HG02943 (cell line): ENCODE data around the gene BCCIP.

ENCODE experiments used
- ATAC-seq: cut with Tn5 transposase; IDR thresholded peaks from one replicate; pipeline ENCODE4 v1.9.1; 2021; ENCODE audit warnings: mild to moderate bottlenecking, low read depth, moderate library complexity; ENCODE audit not compliant: unreplicated experiment

BCCIP gene

DNA sequence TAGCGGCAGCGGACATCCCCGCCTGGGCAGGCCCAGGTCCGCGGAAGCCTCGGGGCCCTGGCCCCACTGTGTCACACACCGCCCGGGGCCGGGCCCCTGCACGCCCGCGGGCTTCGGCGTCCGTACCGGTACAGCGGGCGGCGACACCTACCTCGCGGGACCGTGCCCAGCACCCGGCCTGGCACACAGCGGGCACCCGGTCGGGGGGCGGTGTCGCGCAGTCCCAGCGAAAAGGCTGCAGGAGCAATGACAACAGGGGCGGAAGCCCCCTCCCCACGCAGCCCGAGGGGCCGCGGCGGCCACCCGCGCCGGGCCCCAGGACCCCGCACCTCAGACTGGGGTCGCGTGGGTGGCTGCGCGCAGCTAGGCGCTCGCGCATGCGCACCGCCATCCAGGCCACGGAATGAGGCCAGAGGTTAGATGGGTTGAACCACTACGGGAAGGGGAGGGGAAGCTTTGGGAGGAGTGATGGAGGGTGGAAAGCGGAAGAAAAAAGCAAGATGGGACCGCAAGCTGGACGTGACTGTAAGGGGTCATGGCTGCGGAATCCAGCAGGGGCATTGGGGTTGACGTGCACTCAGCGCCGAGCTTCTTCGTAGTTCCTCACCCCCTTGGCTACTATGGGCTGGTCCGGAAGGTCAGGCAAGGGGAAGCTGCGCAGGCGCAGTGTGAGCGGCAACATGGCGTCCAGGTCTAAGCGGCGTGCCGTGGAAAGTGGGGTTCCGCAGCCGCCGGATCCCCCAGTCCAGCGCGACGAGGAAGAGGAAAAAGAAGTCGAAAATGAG is at the start of gene BCCIP, which contains the start of gene UROS:
TSS of gene BCCIP (plus strand) at position 669 of the 785 bp plus-strand sequence. CDS start at position 681, 12 bp downstream.
TSS of gene UROS (minus strand) at position 381 of the 785 bp plus-strand sequence. CDS start 6,759 bp downstream, outside the sequence.
- ATAC-seq, result peak; percentile 83

GRCh38 chr10:125773687-125774543 is 49.4 kb upstream of the BCCIP start:
- ATAC-seq, result no peak

GRCh38 chr10:125774581-125775191 is 48.7 kb upstream of the BCCIP start:
- no peak for ATAC-seq

GRCh38 chr10:125775491-125776106 is 47.7 kb upstream of the BCCIP start, which contains the start of gene MMP21:
MMP21 (minus strand) TSS chr10:125775821; CDS start chr10:125775821, 0 bp downstream.
- ATAC-seq, result no peak

DNA sequence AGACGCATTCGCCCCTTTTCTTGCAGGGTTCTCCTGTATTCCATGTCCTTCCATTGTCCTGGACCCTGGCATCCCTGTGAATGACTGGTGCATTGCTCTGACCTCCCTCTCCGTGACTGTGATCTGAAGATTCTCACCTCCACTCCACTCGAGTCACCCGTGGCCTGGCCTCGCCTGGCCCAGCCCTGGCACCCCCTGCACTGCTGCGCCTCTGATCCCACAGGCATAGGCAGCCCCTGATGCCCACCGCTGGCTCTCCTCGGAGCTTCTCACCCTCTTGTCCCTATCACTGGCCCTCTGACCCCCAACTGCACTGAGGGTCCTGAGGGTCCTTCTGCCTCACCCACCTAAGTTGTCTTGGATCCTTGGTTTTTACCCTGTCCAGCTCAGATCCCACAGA is 45.5 kb upstream of the BCCIP start:
- no peak for ATAC-seq

DNA sequence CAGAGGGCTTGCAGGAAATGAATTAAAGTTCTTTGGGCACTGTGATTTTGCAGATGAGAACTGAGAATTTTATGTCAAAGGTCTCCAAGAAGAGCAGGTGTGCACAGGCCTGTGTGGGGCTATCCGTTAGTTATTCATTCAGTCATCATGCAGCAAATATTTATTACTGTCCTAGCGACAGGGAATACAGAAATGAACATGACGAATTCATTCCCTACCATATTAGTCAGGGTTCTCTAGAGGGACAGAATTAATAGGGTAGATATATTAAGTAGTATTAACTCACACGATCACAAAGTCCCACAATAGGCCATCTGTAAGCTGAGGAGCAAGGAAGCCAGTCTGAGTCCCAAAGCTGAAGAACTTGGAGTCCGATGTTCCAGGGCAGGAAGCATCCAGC is 44.8 kb upstream of the BCCIP start:
- no peak for ATAC-seq

DNA sequence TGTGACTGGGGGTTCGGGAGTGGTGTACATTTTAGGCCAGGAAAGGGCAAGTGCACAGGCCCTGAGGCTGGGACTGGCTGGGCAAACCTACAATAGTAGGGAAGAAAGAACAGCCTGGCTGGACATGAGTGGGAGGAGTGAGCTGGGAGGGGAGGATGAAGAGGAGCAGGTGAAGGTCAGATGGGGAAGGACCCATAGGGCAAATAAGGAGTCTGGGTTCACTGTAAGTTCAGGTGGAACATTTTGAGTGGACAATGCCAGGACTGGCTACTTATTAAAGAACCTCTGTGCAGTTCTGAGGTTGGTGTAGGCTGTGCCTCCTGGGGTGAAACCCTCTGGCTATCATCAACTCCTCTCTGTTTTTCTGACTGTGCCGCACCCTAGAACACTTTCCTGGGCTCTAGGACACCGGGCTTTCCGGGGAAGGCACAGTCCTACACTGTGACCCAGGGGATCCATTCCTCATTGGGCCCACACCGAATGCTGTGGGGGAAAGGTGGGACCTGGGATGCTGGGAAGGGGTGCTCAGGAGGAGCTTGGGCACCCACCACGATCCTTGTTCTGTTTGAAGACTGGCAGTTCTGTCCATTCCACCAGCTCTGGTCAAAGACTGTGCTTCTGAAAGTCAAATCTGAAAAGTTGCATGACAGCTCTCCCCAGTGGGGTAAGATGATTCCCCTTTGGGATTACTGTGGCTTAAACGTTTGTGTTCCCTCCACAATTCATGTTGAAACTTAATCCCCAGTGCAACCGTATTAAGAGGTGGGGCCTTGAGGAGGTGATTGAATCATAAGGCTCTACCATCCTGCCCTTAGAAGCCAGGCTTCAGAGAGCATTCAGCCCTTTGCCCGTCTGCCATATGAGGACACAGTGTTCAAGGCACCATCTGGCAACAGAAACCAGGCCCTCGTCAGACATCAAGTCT is 43.7 kb upstream of the BCCIP start:
- no peak for ATAC-seq

DNA sequence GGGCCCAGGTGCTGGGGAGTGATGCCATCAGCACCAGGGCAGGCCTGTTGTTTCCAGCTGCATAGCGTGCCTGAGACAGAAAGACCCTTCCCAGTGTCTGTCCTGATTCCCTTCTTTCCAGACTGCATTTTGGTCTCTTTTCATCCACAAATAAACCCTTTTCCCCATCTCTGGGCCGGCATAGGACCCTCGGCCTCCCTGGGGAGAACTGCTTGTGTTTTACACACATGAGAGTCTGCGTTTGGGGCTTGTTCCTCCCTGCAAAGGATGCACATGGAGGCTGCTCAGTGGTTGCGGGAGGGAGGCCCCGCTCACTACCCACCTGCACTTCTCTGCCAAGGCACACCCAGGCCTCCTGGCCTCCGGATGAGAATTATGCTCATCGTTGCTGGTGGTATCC is 42.0 kb upstream of the BCCIP start:
- no peak for ATAC-seq

GRCh38 chr10:125782054-125782453 is 41.3 kb upstream of the BCCIP start:
- ATAC-seq, result no peak

GRCh38 chr10:125782616-125783015 is 40.7 kb upstream of the BCCIP start:
- no peak for ATAC-seq

DNA sequence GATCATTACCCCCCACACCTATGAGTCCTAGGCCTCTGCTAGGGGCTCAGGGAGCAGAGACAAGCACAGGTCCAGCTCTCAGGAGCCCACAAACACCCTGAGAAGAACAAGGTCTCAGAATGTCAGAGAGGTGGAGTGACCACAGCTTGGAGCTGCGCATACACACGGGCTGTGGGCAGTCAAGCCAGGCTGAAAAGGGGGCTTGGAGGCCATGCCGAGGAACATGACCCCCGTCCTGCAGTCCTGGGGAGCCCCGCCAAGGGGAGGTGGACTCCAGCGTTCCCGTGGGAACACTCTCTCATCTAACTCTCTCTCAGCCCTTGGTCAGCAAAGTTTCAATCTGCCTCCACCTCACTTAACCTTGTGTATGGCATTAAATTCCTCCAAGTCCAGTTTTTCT is 39.9 kb upstream of the BCCIP start:
- no peak for ATAC-seq

GRCh38 chr10:125783957-125784356 is 39.4 kb upstream of the BCCIP start:
- ATAC-seq, result peak; percentile 89

GRCh38 chr10:125785791-125786190 is 37.6 kb upstream of the BCCIP start:
- ATAC-seq, result no peak

- no peak for ATAC-seq
Observed at GRCh38 chr10:125788156-125789034, 35.0 kb upstream of the BCCIP start.

DNA sequence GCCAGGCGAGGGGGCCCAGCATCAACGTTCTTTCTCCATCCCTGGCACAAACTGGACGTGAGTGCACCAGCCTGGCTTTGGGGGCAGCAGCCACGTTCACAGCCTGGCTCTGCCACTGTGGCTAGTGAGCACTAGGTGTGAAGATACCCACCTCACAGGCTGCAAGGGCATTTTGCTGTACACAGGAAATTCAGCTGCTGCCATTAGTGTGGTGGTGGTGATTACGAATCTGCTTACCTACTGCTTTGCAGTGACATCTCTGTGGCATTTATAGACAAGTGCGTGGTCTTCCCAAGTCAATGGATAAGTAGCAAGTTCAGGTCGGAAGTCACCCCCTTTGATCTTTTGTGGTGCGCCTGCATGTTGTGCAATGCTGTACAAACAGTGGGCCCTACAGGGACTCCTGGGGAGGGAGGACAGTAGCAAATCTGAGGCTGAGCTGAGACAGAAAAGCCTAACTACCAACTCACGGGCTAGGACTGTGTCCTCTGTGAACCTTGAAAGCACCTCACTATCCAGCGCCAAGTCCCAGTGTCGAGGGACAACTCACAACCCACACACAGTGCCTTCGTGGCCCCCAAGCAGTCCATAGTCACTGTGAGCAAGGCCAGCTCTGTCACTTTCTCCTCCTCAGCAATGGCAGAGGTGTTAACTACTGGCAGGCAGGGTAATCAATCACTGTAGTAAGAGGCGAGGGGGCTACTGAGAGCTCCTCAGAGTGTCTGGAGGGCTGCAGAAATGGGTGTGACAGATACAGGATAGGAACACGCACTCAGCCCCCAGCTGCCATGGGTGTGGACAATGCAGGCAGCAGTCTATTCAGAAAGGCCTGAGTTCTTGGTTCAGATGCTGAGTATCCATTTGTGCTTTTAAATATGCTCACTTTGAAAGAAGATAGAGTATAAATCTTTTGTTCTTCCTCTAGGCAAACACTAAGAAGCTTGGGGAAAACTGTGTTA is 30.7 kb upstream of the BCCIP start:
- no peak for ATAC-seq

GRCh38 chr10:125795128-125795527 is 28.2 kb upstream of the BCCIP start:
- ATAC-seq, result no peak

DNA sequence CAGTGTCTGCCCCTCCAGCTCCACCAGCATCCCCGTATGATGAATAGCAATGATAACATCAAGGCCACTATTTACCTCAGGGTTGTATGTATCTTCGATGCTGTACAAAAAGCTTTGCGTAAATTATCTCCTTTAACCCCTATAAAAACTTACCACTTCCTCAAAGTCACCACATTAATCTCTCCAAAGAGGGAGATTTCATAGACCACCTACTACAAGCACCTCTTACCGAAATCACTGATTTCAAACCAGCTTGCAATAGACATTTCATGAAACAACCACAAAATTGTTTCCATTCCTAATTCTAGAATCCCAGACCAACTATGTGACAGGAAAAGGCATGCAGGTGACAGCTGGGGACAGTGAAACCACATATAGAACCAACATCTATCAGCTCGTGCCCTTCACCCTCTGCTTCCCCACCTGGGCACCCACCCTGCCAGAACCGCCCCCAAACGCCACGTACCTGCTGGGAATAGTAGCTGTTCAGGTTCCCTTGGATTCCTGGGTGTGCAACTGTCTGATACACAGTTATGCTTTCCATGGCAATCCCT is 27.6 kb upstream of the BCCIP start:
- no peak for ATAC-seq
